VCaP (cell line): ENCODE data around the gene DIP2B.

Experiments used
- H3K27ac ChIP-seq: fragments of 450-650 bp; 2 replicates; pipeline ENCODE4 v1.5.1; 2017
- CTCF ChIP-seq: fragments of 450-650 bp; conservative IDR thresholded peaks from 2 replicates; pipeline ENCODE4 v1.5.1; 2017; ENCODE audit warnings: mild to moderate bottlenecking, moderate library complexity

Gene DIP2B

DNA sequence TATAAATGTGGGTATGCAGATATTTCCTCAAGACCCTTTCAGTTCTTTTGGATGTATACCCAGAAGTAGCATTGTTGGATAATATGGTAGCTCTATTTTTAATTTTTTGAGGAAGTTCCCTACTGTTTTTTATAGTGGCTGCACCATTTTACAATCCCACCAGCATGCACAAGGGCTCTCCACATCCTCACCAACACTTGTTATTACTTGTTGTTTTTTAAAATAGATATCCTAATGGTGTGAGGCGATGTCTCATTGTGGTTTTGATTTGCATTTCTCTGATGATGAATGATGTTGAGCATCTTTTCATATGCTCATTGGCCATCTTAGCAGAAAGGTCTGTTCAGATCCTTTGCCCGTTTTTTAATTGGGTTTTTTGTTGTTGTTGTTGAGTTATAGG is 47.1 kb downstream of the DIP2B start:
- TF ChIP-seq CTCF, result no peak
- H3K27ac ChIP-seq, result no peak overlapping the region

DNA sequence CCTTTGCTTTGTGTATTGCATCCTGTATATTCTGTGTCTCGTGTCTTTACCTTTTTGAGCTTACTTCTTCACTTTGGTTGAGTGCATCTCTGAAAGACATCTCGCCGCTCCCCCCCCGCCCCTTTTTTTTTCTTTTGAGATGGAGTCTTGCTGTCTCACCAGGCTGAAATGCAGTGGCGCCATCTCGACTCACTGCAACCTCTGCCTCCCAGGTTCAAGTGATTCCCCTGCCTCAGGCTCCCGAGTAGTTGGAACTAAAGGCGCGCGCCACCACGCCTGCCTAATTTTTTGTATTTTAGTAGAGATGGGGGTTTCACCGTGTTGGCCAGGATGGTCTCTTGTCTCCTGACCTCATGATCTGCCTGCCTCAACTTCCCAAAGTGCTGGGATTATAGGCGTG is 49.9 kb downstream of the DIP2B start:
- no peak overlapping the region for H3K27ac ChIP-seq
- no peak for TF ChIP-seq CTCF

DNA sequence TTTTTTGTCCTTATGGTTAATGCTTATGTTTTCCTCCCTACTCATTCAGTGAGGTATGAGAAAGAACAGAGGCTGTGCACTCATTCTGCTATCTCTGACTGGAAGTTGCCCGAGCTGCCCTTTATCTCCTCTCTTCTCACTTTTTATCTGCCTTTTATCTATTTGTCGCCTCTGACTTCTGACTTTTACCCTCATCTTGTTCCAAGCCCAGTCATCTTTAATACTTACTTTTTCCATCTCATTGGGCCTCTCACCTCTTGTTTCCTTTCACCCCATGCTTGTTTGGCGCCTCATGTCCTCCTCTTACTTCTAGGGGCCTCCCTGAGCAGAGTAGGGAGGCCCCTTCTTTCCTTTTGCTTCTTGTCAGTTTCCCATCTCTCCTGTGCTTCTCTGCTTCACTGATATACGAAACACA is 50.7 kb downstream of the DIP2B start:
- TF ChIP-seq CTCF, result no peak
- H3K27ac ChIP-seq, result peak overlapping the region; percentile 40; the same call in 1 of the 2 replicates

DNA sequence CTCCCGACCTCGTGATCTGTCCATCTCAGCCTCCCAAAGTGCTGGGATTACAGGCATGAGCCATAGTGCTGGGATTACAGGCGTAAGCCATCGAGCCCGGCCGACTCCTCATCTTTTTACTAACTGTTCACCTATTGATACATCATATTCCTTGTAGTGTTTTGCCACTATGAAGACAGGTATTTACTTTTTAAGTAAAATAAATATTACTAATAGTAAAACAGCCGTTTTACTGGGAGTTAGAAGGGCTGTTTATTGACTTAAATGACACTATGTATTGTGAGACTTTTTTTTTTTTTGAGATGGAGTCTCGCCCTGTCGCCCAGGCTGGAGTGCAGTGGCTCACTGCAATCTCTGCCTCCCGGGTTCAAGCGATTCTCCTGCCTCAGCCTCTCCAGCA is 51.5 kb downstream of the DIP2B start:
- no peak for TF ChIP-seq CTCF
- peak overlapping the region; percentile 40; the same call in 1 of the 2 replicates for H3K27ac ChIP-seq

GRCh38 chr12:50556796-50557195 is 52.0 kb downstream of the DIP2B start:
- H3K27ac ChIP-seq, result peak overlapping the region; percentile 40; the same call in 1 of the 2 replicates

- no peak for TF ChIP-seq CTCF
- no peak overlapping the region; the same call in 1 of the 2 replicates for H3K27ac ChIP-seq
These were observed 52.6 kb downstream of the DIP2B start for GRCh38 chr12:50557421-50557820.

- TF ChIP-seq CTCF, result no peak
- no peak overlapping the region for H3K27ac ChIP-seq
These were observed 54.2 kb downstream of the DIP2B start for GRCh38 chr12:50558970-50559369.

GRCh38 chr12:50562520-50563433 is 58.0 kb downstream of the DIP2B start:
- no peak for TF ChIP-seq CTCF
- H3K27ac ChIP-seq, result no peak overlapping the region
